Uterus (tissue), 4 donors: ENCODE measurements around the gene SLC38A7. TPM values are rescaled to one million over a fixed set of nuclear protein-coding genes. Genes with fewer than 3 reads are reported as not detected.

Experiments used
- DNase-seq, 2 donors: peaks; one replicate each; pipeline ENCODE4 v3.0.0-alpha.2; 2019 to 2020
- H3K27ac ChIP-seq, 2 donors: fragments of 200-600 bp; sonication (generic); 1 replicate in 1 of 2; 2 replicates in 1 of 2; pipeline ENCODE4 v1.5.1; 2016 to 2018
- H3K27me3 ChIP-seq, 2 donors: fragments of 200-600 bp; sonication (generic); one replicate each; pipeline ENCODE4 v1.5.1; 2018 to 2019; ENCODE audit warnings: control low read depth in 1 of 2
- H3K36me3 ChIP-seq, 2 donors: fragments of 200-600 bp; sonication (generic); one replicate each; pipeline ENCODE4 v1.5.1; 2019; ENCODE audit warnings: control low read depth in 1 of 2
- H3K4me1 ChIP-seq, 2 donors: fragments of 200-600 bp; sonication (generic); one replicate each; pipeline ENCODE4 v1.5.1; 2018 to 2019; ENCODE audit warnings: control low read depth in 1 of 2
- H3K4me3 ChIP-seq, 2 donors: fragments of 200-600 bp; sonication (generic); 1 replicate in 1 of 2; 2 replicates in 1 of 2; pipeline ENCODE4 v1.5.1; 2018 to 2019; ENCODE audit warnings: mild to moderate bottlenecking in 1 of 2
- H3K9me3 ChIP-seq, 2 donors: fragments of 200-600 bp; sonication (generic); one replicate each; pipeline ENCODE4 v1.5.1; 2019; ENCODE audit warnings: control low read depth in 1 of 2
- CTCF ChIP-seq, 4 experiments: fragments of 200-600 bp in 2 of 4; fragments of 450-650 bp in 2 of 4; sonication (generic) in 2 of 4; IDR thresholded peaks; one replicate each; pipeline ENCODE4 v1.5.1; 2016 to 2019; ENCODE audit warnings: antibody characterized with exemption in 4 of 4, mild to moderate bottlenecking in 2 of 4, moderate library complexity in 1 of 4
- POLR2A ChIP-seq, 2 donors: fragments of 450-650 bp; IDR thresholded peaks; one replicate each; pipeline ENCODE4 v1.6.1; 2016; ENCODE audit warnings: antibody characterized with exemption in 2 of 2, mild to moderate bottlenecking in 1 of 2, moderate library complexity in 1 of 2
- intact Hi-C: fragments of 100-400 bp; cut with DNase I; formaldehyde crosslinking; loops from one replicate; pipeline ENCODE4 v1.15.1; 2023; ENCODE audit warnings: low total_unique reads
- total RNA-seq, 4 donors: library from RNA; depleted of rRNA in 3 of 4; stranded (reverse); fragments of >200 nt in 3 of 4; gene quantifications; one replicate each; pipeline versions ENCODE4 v1.1.0 to v1.2.4, GENCODE V29; 2014 to 2023
- donor health status: DM: yes; HTN: yes; CAD: no.

Gene SLC38A7
- total RNA-seq, 4 donors from 2014 or later: 6.2 to 15.5 (median 10.2) TPM

- no peak for DNase-seq
- Histone ChIP-seq H3K4me3 (no peak overlapping the region), H3K27me3 (no peaks in the 10 kb centered on the region), H3K27ac (no peak overlapping the region), H3K36me3 (no peaks in the 10 kb centered on the region), H3K4me1 (no peaks in the 10 kb centered on the region), H3K9me3 (no peaks in the 10 kb centered on the region)
- intact Hi-C loops: no loop called here
- no peak for TF ChIP-seq POLR2A (IDR thresholded peaks at IDR 0.05)
- TF ChIP-seq CTCF (IDR thresholded peaks at IDR 0.05): no peak
Measured at GRCh38 chr16:58716468-58716867, 31.9 kb upstream of the SLC38A7 start.

- H3K36me3 ChIP-seq: no peaks in the 10 kb centered on the region
- DNase-seq: no peak
- H3K27me3 ChIP-seq: no peaks in the 10 kb centered on the region
- H3K27ac ChIP-seq: no peak overlapping the region
- no peaks in the 10 kb centered on the region for H3K9me3 ChIP-seq
- TF ChIP-seq CTCF (IDR thresholded peaks at IDR 0.05) (no peak), POLR2A (IDR thresholded peaks at IDR 0.05) (no peak)
- intact Hi-C loops: no loop called here
- no peak overlapping the region for H3K4me3 ChIP-seq
- H3K4me1 ChIP-seq: no peaks in the 10 kb centered on the region
Measured at GRCh38 chr16:58713742-58714141, 29.2 kb upstream of the SLC38A7 start.

GRCh38 chr16:58709333-58709732, 24.8 kb upstream of the SLC38A7 start:
- Histone ChIP-seq H3K36me3 (no peaks in the 10 kb centered on the region), H3K27me3 (no peaks in the 10 kb centered on the region), H3K27ac (no peak overlapping the region), H3K4me3 (no peak overlapping the region), H3K4me1 (no peaks in the 10 kb centered on the region), H3K9me3 (no peaks in the 10 kb centered on the region)
- intact Hi-C loops: no loop called here
- TF ChIP-seq POLR2A (IDR thresholded peaks at IDR 0.05): no peak
- TF ChIP-seq CTCF (IDR thresholded peaks at IDR 0.05): no peak
- no peak for DNase-seq

- intact Hi-C loops: no loop called here
- no peaks in the 10 kb centered on the region for H3K36me3 ChIP-seq
Measured at GRCh38 chr16:58699151-58699550, 14.6 kb upstream of the SLC38A7 start.

GRCh38 chr16:58695368-58695767, 10.8 kb upstream of the SLC38A7 start:
- no peak overlapping the region for H3K27ac ChIP-seq

More at GRCh38 chr16:58699151-58699550, 14.6 kb upstream of the SLC38A7 start:
- no peak for TF ChIP-seq CTCF (IDR thresholded peaks at IDR 0.05)
- TF ChIP-seq POLR2A (IDR thresholded peaks at IDR 0.05): no peak
- DNase-seq: no peak
- no peaks in the 10 kb centered on the region for H3K27me3 ChIP-seq
- H3K9me3 ChIP-seq: no peaks in the 10 kb centered on the region
- no peak overlapping the region for H3K27ac ChIP-seq
- no peaks in the 10 kb centered on the region for H3K4me1 ChIP-seq
- H3K4me3 ChIP-seq: no peak overlapping the region

More at GRCh38 chr16:58695368-58695767, 10.8 kb upstream of the SLC38A7 start:
- no peaks in the 10 kb centered on the region for H3K36me3 ChIP-seq
- H3K27me3 ChIP-seq: no peaks in the 10 kb centered on the region
- TF ChIP-seq POLR2A (IDR thresholded peaks at IDR 0.05): no peak
- no peak for TF ChIP-seq CTCF (IDR thresholded peaks at IDR 0.05)
- H3K4me1 ChIP-seq: no peaks in the 10 kb centered on the region
- no peak overlapping the region for H3K4me3 ChIP-seq
- no peak for DNase-seq
- intact Hi-C loops: no loop called here
- H3K9me3 ChIP-seq: no peaks in the 10 kb centered on the region
